Colonic mucosa (tissue), 4 donors: ENCODE results near the gene PAH. TPM values are rescaled to one million over a fixed set of nuclear protein-coding genes. Genes with fewer than 3 reads are reported as not detected.

ENCODE experiments used
- DNase-seq: peaks from one replicate; pipeline ENCODE4 v3.0.0-alpha.2; 2020
- H3K27ac ChIP-seq: fragments of 200-600 bp; one replicate; pipeline ENCODE4 v1.8.0; 2021
- H3K27me3 ChIP-seq: fragments of 200-600 bp; one replicate; pipeline ENCODE4 v1.8.0; 2021
- H3K36me3 ChIP-seq: fragments of 200-600 bp; one replicate; pipeline ENCODE4 v1.8.0; 2021
- H3K4me1 ChIP-seq: fragments of 200-600 bp; one replicate; pipeline ENCODE4 v1.8.0; 2021; ENCODE audit warnings: mild to moderate bottlenecking
- H3K4me3 ChIP-seq: fragments of 200-600 bp; one replicate; pipeline ENCODE4 v1.8.0; 2021
- H3K9ac ChIP-seq, 2 donors: one replicate each; pipeline ENCODE4 v1.7.0; 2013; ENCODE audit warnings: control low read depth in 2 of 2, low read depth in 2 of 2, low read length in 2 of 2
- H3K9me3 ChIP-seq: fragments of 200-600 bp; one replicate; pipeline ENCODE4 v1.8.0; 2021
- intact Hi-C: fragments of 100-400 bp; cut with DNase I; formaldehyde crosslinking; loops from one replicate; pipeline ENCODE4 v1.14.1; 2022
- total RNA-seq, 2 donors: library from RNA; stranded (reverse); fragmentation: NEBNext Ultra II Directional in 1 of 2; extraction: Animal tissue kit (Norgen Biotek cat#: 25700) in 1 of 2; gene quantifications; one replicate each; pipeline ENCODE4 v1.2.1, GENCODE V29; 2021
- TF ChIP-seq, protein P1 (sequence below): fragments of 200-600 bp; IDR thresholded peaks from one replicate; pipeline ENCODE4 v1.8.0; 2022; ENCODE audit warnings: antibody characterized with exemption, mild to moderate bottlenecking
- donor health status: healthy.
- donor health status: DM: no; HTN: no; CAD: no.
- donor health status: DM: no; HTN: no; CAD: no.

The PAH gene
- total RNA-seq, 2 donors from 2014 or later, result 0.11 to 1.3 TPM

DNA sequence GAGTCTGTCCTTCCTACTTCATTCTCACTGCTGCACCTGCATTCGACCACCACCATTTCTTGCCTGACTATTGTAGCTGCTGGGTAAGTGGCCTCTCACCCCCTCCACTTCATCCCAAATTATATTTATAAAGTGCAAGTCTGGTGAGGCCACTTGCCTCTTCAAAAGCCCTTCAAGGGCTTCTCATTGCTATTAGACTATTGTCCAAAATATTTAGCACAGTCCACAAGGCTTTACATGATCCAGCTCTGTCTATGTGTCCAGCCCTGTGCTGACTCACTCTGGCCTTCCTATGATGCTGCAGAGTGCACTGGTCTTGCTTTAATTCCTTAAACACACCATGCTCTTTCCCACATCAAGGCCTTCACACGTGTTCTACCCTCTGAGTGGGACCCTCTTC is 46.0 kb downstream of the PAH start:
- no peaks in the 10 kb centered on the region for H3K36me3 ChIP-seq
- no peaks in the 10 kb centered on the region for H3K27me3 ChIP-seq
- no peaks in the 10 kb centered on the region for H3K4me1 ChIP-seq
- no peak overlapping the region for H3K27ac ChIP-seq
- no peak for DNase-seq
- H3K9ac ChIP-seq, result no peak overlapping the region
- no peak overlapping the region for H3K4me3 ChIP-seq
- intact Hi-C loops, result no loop called here
- TF ChIP-seq, protein P1, sequence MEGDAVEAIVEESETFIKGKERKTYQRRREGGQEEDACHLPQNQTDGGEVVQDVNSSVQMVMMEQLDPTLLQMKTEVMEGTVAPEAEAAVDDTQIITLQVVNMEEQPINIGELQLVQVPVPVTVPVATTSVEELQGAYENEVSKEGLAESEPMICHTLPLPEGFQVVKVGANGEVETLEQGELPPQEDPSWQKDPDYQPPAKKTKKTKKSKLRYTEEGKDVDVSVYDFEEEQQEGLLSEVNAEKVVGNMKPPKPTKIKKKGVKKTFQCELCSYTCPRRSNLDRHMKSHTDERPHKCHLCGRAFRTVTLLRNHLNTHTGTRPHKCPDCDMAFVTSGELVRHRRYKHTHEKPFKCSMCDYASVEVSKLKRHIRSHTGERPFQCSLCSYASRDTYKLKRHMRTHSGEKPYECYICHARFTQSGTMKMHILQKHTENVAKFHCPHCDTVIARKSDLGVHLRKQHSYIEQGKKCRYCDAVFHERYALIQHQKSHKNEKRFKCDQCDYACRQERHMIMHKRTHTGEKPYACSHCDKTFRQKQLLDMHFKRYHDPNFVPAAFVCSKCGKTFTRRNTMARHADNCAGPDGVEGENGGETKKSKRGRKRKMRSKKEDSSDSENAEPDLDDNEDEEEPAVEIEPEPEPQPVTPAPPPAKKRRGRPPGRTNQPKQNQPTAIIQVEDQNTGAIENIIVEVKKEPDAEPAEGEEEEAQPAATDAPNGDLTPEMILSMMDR, result no peak
- H3K9me3 ChIP-seq, result no peaks in the 10 kb centered on the region

DNA sequence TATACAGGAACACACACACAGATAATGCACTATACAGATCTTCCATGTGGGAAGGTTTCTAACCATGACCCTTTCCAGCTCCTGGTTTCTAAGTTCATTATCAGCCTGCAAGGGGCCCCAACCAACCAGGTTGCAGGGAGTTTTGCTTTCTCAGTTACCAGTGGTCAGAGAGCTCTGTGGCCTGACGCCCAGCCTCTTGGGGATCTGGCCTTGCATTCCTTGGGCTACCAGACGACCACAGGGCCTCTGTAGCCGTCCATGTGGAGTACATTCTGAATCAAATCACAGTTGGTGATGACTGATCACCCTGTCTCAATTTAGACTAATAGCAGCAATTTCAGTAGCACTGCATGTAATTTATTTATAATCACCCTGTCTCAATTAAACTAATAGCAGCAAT is 47.5 kb downstream of the PAH start:
- Histone ChIP-seq H3K27ac (no peak overlapping the region), H3K9me3 (no peaks in the 10 kb centered on the region), H3K4me1 (no peaks in the 10 kb centered on the region), H3K27me3 (no peaks in the 10 kb centered on the region), H3K9ac (no peak overlapping the region), H3K4me3 (no peak overlapping the region), H3K36me3 (no peaks in the 10 kb centered on the region)
- intact Hi-C loops, result no loop called here
- no peak for DNase-seq
- TF ChIP-seq, protein P1, result no peak

DNA sequence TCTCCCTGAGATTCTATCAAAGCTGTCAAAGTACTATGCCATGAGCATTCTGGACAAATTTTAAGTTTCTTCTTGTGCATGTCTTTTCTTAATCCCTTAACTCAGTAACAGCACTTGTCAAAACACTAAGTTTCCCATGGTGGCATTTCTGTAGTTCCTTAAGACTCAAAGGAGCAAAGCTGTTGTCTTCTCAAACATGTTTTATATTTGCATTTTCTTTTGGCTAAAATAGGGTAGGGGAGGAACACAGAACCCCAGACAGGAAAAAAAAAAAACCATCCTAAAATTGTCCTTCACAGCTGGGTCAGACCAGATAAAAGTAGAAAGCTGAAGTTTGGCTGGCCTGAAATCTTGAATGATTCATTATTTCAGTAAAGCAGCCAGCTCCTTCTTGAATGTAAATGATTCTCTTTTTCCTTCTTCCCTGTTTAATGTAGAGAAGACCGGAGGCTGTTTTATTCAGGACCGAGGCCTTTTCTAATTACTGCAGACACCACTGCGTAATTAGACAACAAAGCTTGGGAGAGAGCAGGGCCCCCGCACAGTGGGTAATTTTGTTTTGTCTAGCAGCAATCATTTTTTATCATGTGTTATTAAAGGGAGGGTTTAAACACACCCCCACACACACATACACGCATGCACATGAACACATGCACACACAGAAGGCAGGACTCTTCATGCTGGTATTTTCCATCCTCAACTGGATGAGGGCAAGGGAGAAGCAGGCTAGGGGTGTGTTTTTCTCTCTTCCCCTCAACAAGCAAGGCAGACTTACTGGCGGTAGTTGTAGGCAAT is 51.0 kb downstream of the PAH start:
- Histone ChIP-seq H3K9me3 (no peaks in the 10 kb centered on the region), H3K4me3 (no peak overlapping the region), H3K27ac (no peak overlapping the region), H3K4me1 (no peaks in the 10 kb centered on the region), H3K27me3 (no peaks in the 10 kb centered on the region), H3K36me3 (no peaks in the 10 kb centered on the region), H3K9ac (no peak overlapping the region)
- DNase-seq, result no peak
- intact Hi-C loops, result no loop called here
- TF ChIP-seq, protein P1, result no peak

GRCh38 chr12:102862486-102862885 is 54.6 kb downstream of the PAH start:
- H3K9me3 ChIP-seq, result no peaks in the 10 kb centered on the region
- H3K27ac ChIP-seq, result no peak overlapping the region
- DNase-seq, result no peak
- intact Hi-C loops, result no loop called here
- no peaks in the 10 kb centered on the region for H3K36me3 ChIP-seq
- H3K27me3 ChIP-seq, result no peaks in the 10 kb centered on the region
- H3K9ac ChIP-seq, result no peak overlapping the region
- no peak overlapping the region for H3K4me3 ChIP-seq
- TF ChIP-seq, protein P1, result no peak
- H3K4me1 ChIP-seq, result no peaks in the 10 kb centered on the region

- Histone ChIP-seq H3K27ac (no peak overlapping the region), H3K9me3 (no peaks in the 10 kb centered on the region), H3K9ac (no peak overlapping the region), H3K27me3 (no peaks in the 10 kb centered on the region), H3K36me3 (no peaks in the 10 kb centered on the region), H3K4me1 (no peaks in the 10 kb centered on the region), H3K4me3 (no peak overlapping the region)
- DNase-seq, result no peak
- TF ChIP-seq, protein P1, result no peak
- intact Hi-C loops, result no loop called here
Observed at GRCh38 chr12:102851246-102851645, 65.8 kb downstream of the PAH start.
